Activated naive CD8-positive, alpha-beta T cell treated with anti-CD3 and anti-CD28 coated beads, Interleukin-2, amount 50 U/mL, for 16 hours (primary cell): ENCODE data around the gene AKAIN1.

Source experiments
- DNase-seq: peaks from one replicate; pipeline ENCODE4 v3.0.0-alpha.2; 2020; ENCODE audit warnings: low read depth, low spot score

AKAIN1 gene

DNA sequence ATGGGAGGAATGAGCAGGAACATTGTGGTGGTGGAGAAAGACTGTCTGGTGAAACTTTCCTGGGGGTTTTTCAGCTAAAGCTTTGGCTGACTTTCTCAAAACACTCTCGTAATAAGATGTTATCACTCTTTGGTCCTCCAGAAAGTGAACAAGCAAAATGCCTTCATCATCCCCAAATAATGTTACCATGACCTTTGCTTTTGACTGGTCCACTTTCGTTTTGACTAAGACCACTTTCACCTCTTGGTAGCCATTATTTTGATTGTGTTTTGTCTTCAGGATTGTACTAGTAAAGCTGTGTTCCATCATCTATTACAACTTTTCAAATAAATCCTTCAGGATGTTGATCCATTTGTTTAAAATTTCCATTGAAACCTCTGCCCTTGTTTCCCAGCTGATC, 103.2 kb downstream of the AKAIN1 start:
- DNase-seq = no peak
